GM21737 (cell line): ENCODE results near the gene ATG13.

Experiments
- ATAC-seq: cut with Tn5 transposase; IDR thresholded peaks from one replicate; pipeline ENCODE4 v1.9.1; 2021; ENCODE audit warnings: mild to moderate bottlenecking, moderate library complexity; ENCODE audit not compliant: unreplicated experiment

Gene ATG13

GRCh38 chr11:46722566-46723358, 105.4 kb downstream of the ATG13 start:
- no peak for ATAC-seq

- no peak for ATAC-seq
Measured at GRCh38 chr11:46723359-46723680, 106.0 kb downstream of the ATG13 start.

GRCh38 chr11:46724088-46724487, 106.7 kb downstream of the ATG13 start:
- no peak for ATAC-seq
